GM19193 (cell line): ENCODE measurements around the gene AGAP3.

Source experiments
- POLR2A ChIP-seq: IDR thresholded peaks from 4 replicates; pipeline ENCODE4 v1.6.1; 2011; ENCODE audit not compliant: insufficient read depth, insufficient read length; ENCODE audit errors: extremely low read depth

AGAP3 gene

GRCh38 chr7:151079199-151079910 lies 6.9 kb upstream of the AGAP3 start:
- no peak for TF ChIP-seq POLR2A

- no peak for TF ChIP-seq POLR2A
Observed at GRCh38 chr7:151080067-151080521, 6.2 kb upstream of the AGAP3 start.

GRCh38 chr7:151080522-151081169 lies 5.6 kb upstream of the AGAP3 start, which contains the start of gene FASTK:
Gene FASTK (minus strand): TSS chr7:151080809. CDS start chr7:151080766, 43 bp downstream.
- TF ChIP-seq POLR2A: peak; percentile 89

GRCh38 chr7:151081170-151082101 lies 4.8 kb upstream of the AGAP3 start:
- TF ChIP-seq POLR2A: no peak

GRCh38 chr7:151082141-151083070 lies 3.9 kb upstream of the AGAP3 start:
- no peak for TF ChIP-seq POLR2A

- peak; percentile 60 for TF ChIP-seq POLR2A
Observed at GRCh38 chr7:151083071-151083823, 3.0 kb upstream of the AGAP3 start, which contains the start of gene TMUB1. Gene TMUB1 (minus strand): TSS chr7:151083493. CDS start chr7:151082563, 930 bp downstream.

GRCh38 chr7:151083824-151084160 lies 2.5 kb upstream of the AGAP3 start:
- TF ChIP-seq POLR2A: no peak

GRCh38 chr7:151085329-151085690 lies 965 bp upstream of the AGAP3 start:
- no peak for TF ChIP-seq POLR2A

- no peak for TF ChIP-seq POLR2A
Observed at GRCh38 chr7:151086802-151087244, 548 bp downstream of the AGAP3 start.

GRCh38 chr7:151087245-151088018 lies 1.2 kb downstream of the AGAP3 start:
- peak; percentile 46 for TF ChIP-seq POLR2A

- TF ChIP-seq POLR2A: no peak
Observed at GRCh38 chr7:151088019-151088855, 2.0 kb downstream of the AGAP3 start.
